K562 (cell line): ENCODE data around the gene TTC28.

Experiments
- ARID1B ChIP-seq: fragments of 450-650 bp; IDR thresholded peaks from 2 replicates; pipeline ENCODE4 v1.6.1; 2016; ENCODE audit warnings: antibody characterized with exemption, mild to moderate bottlenecking, inconsistent platforms
- NFIC ChIP-seq: fragments of 450-650 bp; IDR thresholded peaks from 2 replicates; pipeline ENCODE4 v1.6.1; 2017; ENCODE audit warnings: mild to moderate bottlenecking, inconsistent platforms
- TRIM28 ChIP-seq: fragments of 450-650 bp; IDR thresholded peaks from 2 replicates; pipeline ENCODE4 v1.6.1; 2017
- XRCC5 ChIP-seq: fragments of 200-400 bp; formaldehyde crosslinking; IDR thresholded peaks from 2 replicates; pipeline ENCODE4 v1.6.1; 2017; ENCODE audit warnings: low read depth, mild to moderate bottlenecking, low read length
- ZBED1 ChIP-seq: IDR thresholded peaks from 2 replicates; pipeline ENCODE4 v1.6.1; 2014
- ZNF766 ChIP-seq: fragments of 200-800 bp; sonication (Bioruptor generic); conservative IDR thresholded peaks from 2 replicates; pipeline ENCODE4 v1.6.1; 2016; ENCODE audit warnings: missing genetic modification characterization, missing compliant biosample characterization
- TF ChIP-seq, protein P1 (sequence below), 2 experiments: fragments of 450-650 bp; formaldehyde crosslinking in 1 of 2; IDR thresholded peaks; 2 replicates each; pipeline versions ENCODE4 v1.4.0 to v1.6.1; 2014 to 2020; ENCODE audit warnings: mild to moderate bottlenecking in 2 of 2, borderline replicate concordance in 1 of 2, low read depth in 1 of 2
- TF ChIP-seq, protein P2 (sequence below), 3 experiments: IDR thresholded peaks in 2 of 3; conservative IDR thresholded peaks in 1 of 3; 2 replicates each; pipeline ENCODE4 v1.5.1; 2011 to 2012; ENCODE audit warnings: low read length in 3 of 3, mild to moderate bottlenecking in 3 of 3, control low read depth in 2 of 3, improper control_type of control experiment in 1 of 3, inconsistent platforms in 1 of 3, low read depth in 1 of 3, mixed read lengths in 1 of 3, moderate library complexity in 1 of 3; ENCODE audit not compliant: insufficient read depth in 2 of 3
- TF ChIP-seq, protein P3 (sequence below), 2 experiments: fragments of 450-650 bp in 1 of 2; sonication (generic) in 1 of 2; formaldehyde crosslinking in 1 of 2; IDR thresholded peaks in 1 of 2; conservative IDR thresholded peaks in 1 of 2; 2 replicates each; pipeline versions ENCODE4 v1.6.1 to v1.8.1; 2016 to 2023; ENCODE audit warnings: mild to moderate bottlenecking in 2 of 2, moderate library complexity in 2 of 2, inconsistent platforms in 1 of 2, missing genetic modification reagents in 1 of 2

DNA sequence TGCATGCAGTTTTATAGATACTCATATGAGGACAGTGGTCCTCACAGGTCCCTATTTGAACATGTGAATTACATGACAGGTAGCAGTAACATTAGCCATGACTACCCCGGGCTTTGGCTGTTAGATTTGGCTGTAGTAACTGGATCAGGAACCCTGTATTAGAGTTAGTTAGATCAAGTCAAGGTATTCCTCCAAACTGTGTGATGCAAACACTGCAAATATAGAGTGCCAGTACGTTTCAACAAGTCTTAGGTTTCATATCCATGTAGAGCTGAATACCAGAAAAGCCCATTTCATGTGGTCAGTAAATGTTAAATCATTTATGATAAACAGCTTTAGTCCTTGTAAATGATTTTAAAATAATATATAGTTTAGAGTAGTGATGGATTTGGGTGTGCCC is 731.1 kb downstream of the TTC28 start:
- TF ChIP-seq ZBED1 (no peak), ZNF766 (CRISPR knock-in tag) (no peak), XRCC5 (no peak), TRIM28 (no peak), NFIC (no peak), ARID1B (no peak)
- TF ChIP-seq, protein P1, sequence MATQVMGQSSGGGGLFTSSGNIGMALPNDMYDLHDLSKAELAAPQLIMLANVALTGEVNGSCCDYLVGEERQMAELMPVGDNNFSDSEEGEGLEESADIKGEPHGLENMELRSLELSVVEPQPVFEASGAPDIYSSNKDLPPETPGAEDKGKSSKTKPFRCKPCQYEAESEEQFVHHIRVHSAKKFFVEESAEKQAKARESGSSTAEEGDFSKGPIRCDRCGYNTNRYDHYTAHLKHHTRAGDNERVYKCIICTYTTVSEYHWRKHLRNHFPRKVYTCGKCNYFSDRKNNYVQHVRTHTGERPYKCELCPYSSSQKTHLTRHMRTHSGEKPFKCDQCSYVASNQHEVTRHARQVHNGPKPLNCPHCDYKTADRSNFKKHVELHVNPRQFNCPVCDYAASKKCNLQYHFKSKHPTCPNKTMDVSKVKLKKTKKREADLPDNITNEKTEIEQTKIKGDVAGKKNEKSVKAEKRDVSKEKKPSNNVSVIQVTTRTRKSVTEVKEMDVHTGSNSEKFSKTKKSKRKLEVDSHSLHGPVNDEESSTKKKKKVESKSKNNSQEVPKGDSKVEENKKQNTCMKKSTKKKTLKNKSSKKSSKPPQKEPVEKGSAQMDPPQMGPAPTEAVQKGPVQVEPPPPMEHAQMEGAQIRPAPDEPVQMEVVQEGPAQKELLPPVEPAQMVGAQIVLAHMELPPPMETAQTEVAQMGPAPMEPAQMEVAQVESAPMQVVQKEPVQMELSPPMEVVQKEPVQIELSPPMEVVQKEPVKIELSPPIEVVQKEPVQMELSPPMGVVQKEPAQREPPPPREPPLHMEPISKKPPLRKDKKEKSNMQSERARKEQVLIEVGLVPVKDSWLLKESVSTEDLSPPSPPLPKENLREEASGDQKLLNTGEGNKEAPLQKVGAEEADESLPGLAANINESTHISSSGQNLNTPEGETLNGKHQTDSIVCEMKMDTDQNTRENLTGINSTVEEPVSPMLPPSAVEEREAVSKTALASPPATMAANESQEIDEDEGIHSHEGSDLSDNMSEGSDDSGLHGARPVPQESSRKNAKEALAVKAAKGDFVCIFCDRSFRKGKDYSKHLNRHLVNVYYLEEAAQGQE (IDR thresholded peaks at IDR 0.05; ENCODE audit: borderline replicate concordance): no peak
- TF ChIP-seq, protein P1 (CRISPR knock-in tag; IDR thresholded peaks at IDR 0.05; ENCODE audit: low read depth): no peak
- TF ChIP-seq, protein P2, sequence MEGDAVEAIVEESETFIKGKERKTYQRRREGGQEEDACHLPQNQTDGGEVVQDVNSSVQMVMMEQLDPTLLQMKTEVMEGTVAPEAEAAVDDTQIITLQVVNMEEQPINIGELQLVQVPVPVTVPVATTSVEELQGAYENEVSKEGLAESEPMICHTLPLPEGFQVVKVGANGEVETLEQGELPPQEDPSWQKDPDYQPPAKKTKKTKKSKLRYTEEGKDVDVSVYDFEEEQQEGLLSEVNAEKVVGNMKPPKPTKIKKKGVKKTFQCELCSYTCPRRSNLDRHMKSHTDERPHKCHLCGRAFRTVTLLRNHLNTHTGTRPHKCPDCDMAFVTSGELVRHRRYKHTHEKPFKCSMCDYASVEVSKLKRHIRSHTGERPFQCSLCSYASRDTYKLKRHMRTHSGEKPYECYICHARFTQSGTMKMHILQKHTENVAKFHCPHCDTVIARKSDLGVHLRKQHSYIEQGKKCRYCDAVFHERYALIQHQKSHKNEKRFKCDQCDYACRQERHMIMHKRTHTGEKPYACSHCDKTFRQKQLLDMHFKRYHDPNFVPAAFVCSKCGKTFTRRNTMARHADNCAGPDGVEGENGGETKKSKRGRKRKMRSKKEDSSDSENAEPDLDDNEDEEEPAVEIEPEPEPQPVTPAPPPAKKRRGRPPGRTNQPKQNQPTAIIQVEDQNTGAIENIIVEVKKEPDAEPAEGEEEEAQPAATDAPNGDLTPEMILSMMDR (IDR thresholded peaks at IDR 0.05 in 2 of 3, conservative IDR thresholded peaks at IDR 0.05 in 1 of 3; ENCODE audit: insufficient read depth in 2 of 3, low read depth in 1 of 3, low read length in 3 of 3): no peak
- TF ChIP-seq, protein P3, sequence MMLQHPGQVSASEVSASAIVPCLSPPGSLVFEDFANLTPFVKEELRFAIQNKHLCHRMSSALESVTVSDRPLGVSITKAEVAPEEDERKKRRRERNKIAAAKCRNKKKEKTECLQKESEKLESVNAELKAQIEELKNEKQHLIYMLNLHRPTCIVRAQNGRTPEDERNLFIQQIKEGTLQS (IDR thresholded peaks at IDR 0.05): no peak
- TF ChIP-seq, protein P3 (CRISPR knock-in tag; conservative IDR thresholded peaks at IDR 0.05): no peak
